GM12878 (cell line): ENCODE results near the gene ANO3. TPM values are rescaled to one million over a fixed set of nuclear protein-coding genes. Genes with fewer than 3 reads are reported as not detected.

ENCODE experiments used
- ATAC-seq: fragments of 200-7000 bp; cut with Tn5 transposase; 3 replicates; pipeline ENCODE4 v1.9.1; 2020; ENCODE audit warnings: mild to moderate bottlenecking, moderate library complexity
- BruUV-seq: library from RNA; stranded (reverse); fragments of 400-500 nt; replicated peaks from 2 replicates; lab custom pipeline; 2021; lab: Mats Ljungman, UMichigan
- CTCF ChIA-PET: fragments of 300-600 bp; sonication (Branson Sonifier 250); formaldehyde crosslinking; extraction: SDS; loops from one replicate; lab custom pipeline; 2021; ENCODE audit warnings: inconsistent platforms; lab: Yijun Ruan, JAX
- POLR2A ChIA-PET: fragments of 350-600 bp; formaldehyde crosslinking; extraction: SDS; loops from one replicate; lab custom pipeline; 2021; ENCODE audit warnings: inconsistent platforms; lab: Charles Lee
- RAD21 ChIA-PET: fragments of 300-600 bp; sonication (Branson Sonifier 250); formaldehyde crosslinking; loops from one replicate; lab custom pipeline; 2023; ENCODE audit warnings: antibody characterized with exemption; ENCODE audit not compliant: unreplicated experiment; lab: Charles Lee
- SMC1A ChIA-PET: fragments of 300-600 bp; sonication (Branson Sonifier 250); formaldehyde crosslinking; loops from one replicate; lab custom pipeline; 2023; ENCODE audit not compliant: unreplicated experiment, uncharacterized antibody; lab: Charles Lee
- DNase-seq: peaks from one replicate; pipeline ENCODE4 v3.0.0-alpha.2; 2011; ENCODE audit warnings: low read depth, low spot score
- FAIRE-seq: peaks from 3 replicates; lab custom pipeline; 2011; peaks lifted over from hg19 to GRCh38; lab: Jason Lieb, UNC
- H2AFZ ChIP-seq: 2 replicates; pipeline ENCODE4 v1.6.0; 2011; ENCODE audit warnings: low read depth, low read length, control low read depth; ENCODE audit not compliant: control insufficient read depth
- H3K27ac ChIP-seq: 2 replicates; pipeline ENCODE4 v1.5.1; 2011; ENCODE audit warnings: control low read depth; ENCODE audit not compliant: control insufficient read depth, insufficient read depth
- H3K27me3 ChIP-seq, 2 experiments: replicated peaks in 1 of 2; 2 replicates each; pipeline versions ENCODE4 v1.6.0 to v1.6.1; 2011; ENCODE audit warnings: low read length in 1 of 2; ENCODE audit not compliant: control insufficient read depth in 2 of 2, insufficient read depth in 2 of 2
- H3K36me3 ChIP-seq, 2 experiments: 2 replicates each; pipeline ENCODE4 v1.5.1; 2011; ENCODE audit warnings: low read length in 1 of 2; ENCODE audit not compliant: control insufficient read depth in 2 of 2, insufficient read depth in 2 of 2
- H3K4me1 ChIP-seq: 2 replicates; pipeline ENCODE4 v1.6.1; 2011; ENCODE audit warnings: mild to moderate bottlenecking, low read length, moderate library complexity, mixed read lengths; ENCODE audit not compliant: control insufficient read depth, insufficient read depth
- H3K4me2 ChIP-seq: 2 replicates; pipeline ENCODE4 v1.6.0; 2011; ENCODE audit warnings: control low read depth; ENCODE audit not compliant: control insufficient read depth, insufficient read depth
- H3K4me3 ChIP-seq: fragments of 200-600 bp; sonication (generic); 2 replicates; pipeline ENCODE4 v1.5.1; 2016
- H3K79me2 ChIP-seq: 2 replicates; pipeline ENCODE4 v1.6.0; 2011; ENCODE audit warnings: low read length; ENCODE audit not compliant: control insufficient read depth, insufficient read depth
- H3K9ac ChIP-seq: 2 replicates; pipeline ENCODE4 v1.8.0; 2011; ENCODE audit warnings: low read length, control low read depth, mixed read lengths; ENCODE audit not compliant: control insufficient read depth, insufficient read depth
- H3K9me3 ChIP-seq: replicated peaks from 3 replicates; pipeline ENCODE4 v1.5.1; 2011; ENCODE audit warnings: mild to moderate bottlenecking, low read length; ENCODE audit not compliant: control insufficient read depth, insufficient read depth
- H4K20me1 ChIP-seq: 2 replicates; pipeline ENCODE4 v1.6.0; 2011; ENCODE audit not compliant: control insufficient read depth, insufficient read depth
- CBX5 ChIP-seq: sonication (generic); IDR thresholded peaks from 2 replicates; pipeline ENCODE4 v1.6.1; 2016; ENCODE audit warnings: low read depth, moderate library complexity, mild to moderate bottlenecking, inconsistent platforms
- CHD1 ChIP-seq: IDR thresholded peaks from 2 replicates; pipeline ENCODE4 v1.6.1; 2012; ENCODE audit warnings: low read depth, low read length, improper control_type of control experiment
- CREB1 ChIP-seq: IDR thresholded peaks from 2 replicates; pipeline ENCODE4 v1.6.1; 2012; ENCODE audit warnings: low read depth, mild to moderate bottlenecking, inconsistent platforms
- ETV6 ChIP-seq, 2 experiments: fragments of 450-650 bp in 1 of 2; IDR thresholded peaks in 1 of 2; conservative IDR thresholded peaks in 1 of 2; 2 replicates each; pipeline ENCODE4 v1.6.1; 2014; ENCODE audit warnings: antibody characterized with exemption in 1 of 2, borderline replicate concordance in 1 of 2, low read depth in 1 of 2, mild to moderate bottlenecking in 1 of 2, moderate library complexity in 1 of 2
- FOXM1 ChIP-seq: IDR thresholded peaks from 2 replicates; pipeline ENCODE4 v1.6.1; 2012; ENCODE audit warnings: low read depth, mild to moderate bottlenecking, inconsistent platforms, low read length, moderate library complexity
- GABPA ChIP-seq: IDR thresholded peaks from 2 replicates; pipeline ENCODE4 v1.6.1; 2014; ENCODE audit warnings: antibody characterized with exemption, low read depth, mild to moderate bottlenecking, inconsistent platforms
- GATAD2B ChIP-seq: fragments of 450-650 bp; conservative IDR thresholded peaks from 2 replicates; pipeline ENCODE4 v1.6.1; 2017; ENCODE audit warnings: low read depth, mild to moderate bottlenecking, moderate library complexity
- HDAC2 ChIP-seq: fragments of 200-600 bp; sonication (generic); IDR thresholded peaks from 2 replicates; pipeline ENCODE4 v1.6.1; 2017
- MYB ChIP-seq: fragments of 150-350 bp; IDR thresholded peaks from 2 replicates; pipeline ENCODE4 v1.6.1; 2014; ENCODE audit warnings: mild to moderate bottlenecking, low read depth, low read length, borderline replicate concordance
- NR2F1 ChIP-seq: fragments of 450-650 bp; conservative IDR thresholded peaks from 2 replicates; pipeline ENCODE4 v1.6.1; 2017; ENCODE audit warnings: mild to moderate bottlenecking
- PAX5 ChIP-seq: IDR thresholded peaks from 2 replicates; pipeline ENCODE4 v1.6.1; 2011; ENCODE audit warnings: low read depth, low read length, borderline replicate concordance
- PAX8 ChIP-seq: fragments of 450-650 bp; IDR thresholded peaks from 2 replicates; pipeline ENCODE4 v1.6.1; 2017; ENCODE audit warnings: mild to moderate bottlenecking, moderate library complexity
- RELA ChIP-seq: fragments of 450-650 bp; IDR thresholded peaks from 2 replicates; pipeline ENCODE4 v1.8.0; 2014; ENCODE audit warnings: borderline replicate concordance; ENCODE audit not compliant: partially characterized antibody
- SUPT20H ChIP-seq: IDR thresholded peaks from 2 replicates; pipeline ENCODE4 v1.6.1; 2011; ENCODE audit warnings: low read depth, mild to moderate bottlenecking, low read length, moderate library complexity, borderline replicate concordance; ENCODE audit not compliant: control insufficient read depth
- SUZ12 ChIP-seq: fragments of 200-600 bp; sonication (generic); IDR thresholded peaks from one replicate; pipeline ENCODE4 v1.6.1; 2018; ENCODE audit warnings: antibody characterized with exemption, mild to moderate bottlenecking; ENCODE audit not compliant: unreplicated experiment
- YY1 ChIP-seq: IDR thresholded peaks from 2 replicates; pipeline ENCODE4 v1.6.1; 2011; ENCODE audit warnings: low read depth, mild to moderate bottlenecking, low read length
- ZNF24 ChIP-seq: fragments of 450-650 bp; IDR thresholded peaks from 2 replicates; pipeline ENCODE4 v1.6.1; 2017; ENCODE audit warnings: antibody characterized with exemption, mild to moderate bottlenecking
- WGBS: methylation state at CpG from one replicate; pipeline ENCODE4 v1.1.6; 2016; ENCODE audit warnings: low lambda C conversion rate; ENCODE audit not compliant: insufficient replicate concordance, insufficient coverage; ENCODE audit errors: missing lambda C conversion rate; 5-methylcytosine and 5-hydroxymethylcytosine counted together
- in situ Hi-C: fragments of 300-500 bp; cut with MboI; formaldehyde crosslinking; loops from 9 replicates; pipeline ENCODE4 v1.14.3; 2018; ENCODE audit warnings: mixed read lengths
- intact Hi-C: fragments of 100-400 bp; cut with micrococcal nuclease; formaldehyde crosslinking; loops from one replicate; pipeline ENCODE4 v1.14.2; 2022; ENCODE audit not compliant: unreplicated experiment
- polyA plus RNA-seq, 11 experiments: library from polyadenylated mRNA; depleted of rRNA in 4 of 11; unstranded in 6 of 11; stranded (reverse) in 5 of 11; fragments of >200 nt; fragmentation: Nextera tagmentation in 4 of 11; fragmentation: Illumina TruSeq in 1 of 11; extraction: Ambion mirVana in 4 of 11; extraction: Trizol in 1 of 11; gene quantifications; 1 replicate in 1 of 11; 2 replicates in 10 of 11; pipeline versions ENCODE4 v1.2.1 to v1.2.3, GENCODE V29; 2011 to 2016; ENCODE audit warnings: inconsistent platforms in 2 of 11, missing spikeins in 2 of 11, low read depth in 1 of 11
- total RNA-seq, 4 experiments: library from RNA; depleted of rRNA in 3 of 4; stranded (reverse); fragments of >200 nt in 3 of 4; fragmentation: Illumina TruSeq in 1 of 4; extraction: Trizol in 1 of 4; gene quantifications; 2 replicates each; pipeline versions ENCODE4 v1.2.1 to v1.2.3, GENCODE V29; 2013 to 2021
- TF ChIP-seq, protein P1 (sequence below): IDR thresholded peaks from 2 replicates; pipeline ENCODE4 v1.6.1; 2011; ENCODE audit warnings: borderline replicate concordance, low read depth, mild to moderate bottlenecking, moderate library complexity, mixed read lengths, low read length; ENCODE audit not compliant: insufficient read depth; ENCODE audit errors: extremely low read length
- TF ChIP-seq, protein P2 (sequence below): fragments of 450-650 bp; IDR thresholded peaks from 2 replicates; pipeline ENCODE4 v1.6.1; 2018; ENCODE audit warnings: borderline replicate concordance, mild to moderate bottlenecking; ENCODE audit not compliant: partially characterized antibody
- TF ChIP-seq, protein P3 (sequence below): fragments of 450-650 bp; IDR thresholded peaks from 2 replicates; pipeline ENCODE4 v1.6.1; 2016; ENCODE audit warnings: mild to moderate bottlenecking

ANO3 gene
- total and polyA plus RNA-seq, 10 of the 15 experiments (the other 5 are each of a cell fraction or from before 2014, with no cell fraction given): 0.13 to 5.9 (median 0.44) TPM

GRCh38 chr11:26710489-26710888, 378.6 kb downstream of the ANO3 start:
- Histone ChIP-seq H3K36me3 (no peaks in the 10 kb centered on the region), H3K79me2 (no peaks in the 10 kb centered on the region), H3K4me1 (no peaks in the 10 kb centered on the region), H3K9me3 (no peaks in the 10 kb centered on the region), H3K9ac (no peak overlapping the region), H3K27me3 (no peaks in the 10 kb centered on the region), H3K27ac (no peak overlapping the region), H4K20me1 (no peaks in the 10 kb centered on the region), H3K4me2 (no peak overlapping the region), H2AFZ (no peak overlapping the region), H3K4me3 (no peak overlapping the region)
- ATAC-seq (no peak), FAIRE-seq (no peak), DNase-seq (no peak)
- ChIA-PET SMC1A (interaction anchor here (0.9 kb wide), 1 partner anchor 10 kb away, joined by 3 read pairs; no protein-coding TSS in a partner anchor), POLR2A (no interaction called here), RAD21 (no interaction called here), CTCF (no interaction called here)
- TF ChIP-seq SUZ12: no peak
- TF ChIP-seq GATAD2B: no peak
- TF ChIP-seq CBX5: no peak
- TF ChIP-seq, protein P1, sequence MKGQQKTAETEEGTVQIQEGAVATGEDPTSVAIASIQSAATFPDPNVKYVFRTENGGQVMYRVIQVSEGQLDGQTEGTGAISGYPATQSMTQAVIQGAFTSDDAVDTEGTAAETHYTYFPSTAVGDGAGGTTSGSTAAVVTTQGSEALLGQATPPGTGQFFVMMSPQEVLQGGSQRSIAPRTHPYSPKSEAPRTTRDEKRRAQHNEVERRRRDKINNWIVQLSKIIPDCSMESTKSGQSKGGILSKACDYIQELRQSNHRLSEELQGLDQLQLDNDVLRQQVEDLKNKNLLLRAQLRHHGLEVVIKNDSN: no peak
- no peak for TF ChIP-seq CHD1
- no peak for TF ChIP-seq PAX5
- no peak for TF ChIP-seq GABPA
- no peak for TF ChIP-seq FOXM1
- TF ChIP-seq HDAC2: no peak
- no peak for TF ChIP-seq PAX8
- TF ChIP-seq RELA: no peak
- TF ChIP-seq CREB1: no peak
- TF ChIP-seq, protein P2, sequence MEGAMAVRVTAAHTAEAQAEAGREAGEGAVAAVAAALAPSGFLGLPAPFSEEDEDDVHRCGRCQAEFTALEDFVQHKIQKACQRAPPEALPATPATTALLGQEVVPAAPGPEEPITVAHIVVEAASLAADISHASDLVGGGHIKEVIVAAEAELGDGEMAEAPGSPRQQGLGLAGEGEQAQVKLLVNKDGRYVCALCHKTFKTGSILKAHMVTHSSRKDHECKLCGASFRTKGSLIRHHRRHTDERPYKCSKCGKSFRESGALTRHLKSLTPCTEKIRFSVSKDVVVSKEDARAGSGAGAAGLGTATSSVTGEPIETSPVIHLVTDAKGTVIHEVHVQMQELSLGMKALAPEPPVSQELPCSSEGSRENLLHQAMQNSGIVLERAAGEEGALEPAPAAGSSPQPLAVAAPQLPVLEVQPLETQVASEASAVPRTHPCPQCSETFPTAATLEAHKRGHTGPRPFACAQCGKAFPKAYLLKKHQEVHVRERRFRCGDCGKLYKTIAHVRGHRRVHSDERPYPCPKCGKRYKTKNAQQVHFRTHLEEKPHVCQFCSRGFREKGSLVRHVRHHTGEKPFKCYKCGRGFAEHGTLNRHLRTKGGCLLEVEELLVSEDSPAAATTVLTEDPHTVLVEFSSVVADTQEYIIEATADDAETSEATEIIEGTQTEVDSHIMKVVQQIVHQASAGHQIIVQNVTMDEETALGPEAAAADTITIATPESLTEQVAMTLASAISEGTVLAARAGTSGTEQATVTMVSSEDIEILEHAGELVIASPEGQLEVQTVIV: no peak
- TF ChIP-seq ZNF24: no peak
- TF ChIP-seq, protein P3, sequence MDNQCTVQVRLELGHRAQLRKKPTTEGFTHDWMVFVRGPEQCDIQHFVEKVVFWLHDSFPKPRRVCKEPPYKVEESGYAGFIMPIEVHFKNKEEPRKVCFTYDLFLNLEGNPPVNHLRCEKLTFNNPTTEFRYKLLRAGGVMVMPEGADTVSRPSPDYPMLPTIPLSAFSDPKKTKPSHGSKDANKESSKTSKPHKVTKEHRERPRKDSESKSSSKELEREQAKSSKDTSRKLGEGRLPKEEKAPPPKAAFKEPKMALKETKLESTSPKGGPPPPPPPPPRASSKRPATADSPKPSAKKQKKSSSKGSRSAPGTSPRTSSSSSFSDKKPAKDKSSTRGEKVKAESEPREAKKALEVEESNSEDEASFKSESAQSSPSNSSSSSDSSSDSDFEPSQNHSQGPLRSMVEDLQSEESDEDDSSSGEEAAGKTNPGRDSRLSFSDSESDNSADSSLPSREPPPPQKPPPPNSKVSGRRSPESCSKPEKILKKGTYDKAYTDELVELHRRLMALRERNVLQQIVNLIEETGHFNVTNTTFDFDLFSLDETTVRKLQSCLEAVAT: no peak
- TF ChIP-seq NR2F1: no peak
- TF ChIP-seq YY1: no peak
- no peak for TF ChIP-seq ETV6 (conservative IDR thresholded peaks at IDR 0.05 in 1 of 2, IDR thresholded peaks at IDR 0.05 in 1 of 2; ENCODE audit: borderline replicate concordance in 1 of 2, low read depth in 1 of 2)
- TF ChIP-seq MYB: no peak
- TF ChIP-seq SUPT20H: no peak
- intact Hi-C loops (no loop called here), in situ Hi-C loops (no loop called here)
- BruUV-seq: no TSS peak
- WGBS: 20% methylated on average over 2 of the region's 2 CpGs
